HEK293 (cell line): ENCODE measurements around the gene C4orf17.

Experiments used
- CTCF ChIP-seq: fragments of 450-650 bp; formaldehyde crosslinking; IDR thresholded peaks from 2 replicates; pipeline ENCODE4 v1.5.1; 2016; ENCODE audit warnings: missing biosample characterization, missing genetic modification characterization
- MEIS1 ChIP-seq: sonication (generic); formaldehyde crosslinking; IDR thresholded peaks from 2 replicates; pipeline ENCODE4 v1.8.1; 2022; ENCODE audit warnings: missing genetic modification reagents, mild to moderate bottlenecking, borderline replicate concordance
- REPIN1 ChIP-seq: fragments of 450-650 bp; formaldehyde crosslinking; IDR thresholded peaks from 2 replicates; pipeline ENCODE4 v1.5.1; 2017; ENCODE audit warnings: missing biosample characterization, missing genetic modification characterization, low read depth
- REST ChIP-seq: fragments of 450-650 bp; formaldehyde crosslinking; IDR thresholded peaks from 2 replicates; pipeline ENCODE4 v1.5.1; 2016; ENCODE audit warnings: missing biosample characterization, missing genetic modification characterization
- TSHZ1 ChIP-seq: fragments of 450-650 bp; formaldehyde crosslinking; IDR thresholded peaks from 2 replicates; pipeline ENCODE4 v1.5.1; 2016; ENCODE audit warnings: missing biosample characterization, missing genetic modification characterization, borderline replicate concordance
- ZBTB49 ChIP-seq: fragments of 450-650 bp; formaldehyde crosslinking; IDR thresholded peaks from 2 replicates; pipeline ENCODE4 v1.5.1; 2016; ENCODE audit warnings: missing biosample characterization, missing genetic modification characterization, low read depth
- ZFHX2 ChIP-seq: fragments of 450-650 bp; formaldehyde crosslinking; conservative IDR thresholded peaks from 2 replicates; pipeline ENCODE4 v1.5.1; 2016; ENCODE audit warnings: missing biosample characterization, missing genetic modification characterization
- ZNF530 ChIP-seq: fragments of 450-650 bp; formaldehyde crosslinking; IDR thresholded peaks from 2 replicates; pipeline ENCODE4 v1.5.1; 2016; ENCODE audit warnings: low read depth, missing biosample characterization, missing genetic modification characterization

GRCh38 chr4:99536271-99536670 lies 25.4 kb downstream of the C4orf17 start:
- TF ChIP-seq REPIN1 (tag by site-specific recombination) (no peak), CTCF (tag by site-specific recombination) (no peak), TSHZ1 (tag by site-specific recombination) (no peak), ZFHX2 (no peak), REST (no peak), ZBTB49 (tag by site-specific recombination) (no peak), MEIS1 (no peak), ZNF530 (tag by site-specific recombination) (no peak)
